ENCODE measurements around the gene TMPRSS11A. TPM values are rescaled to one million over a fixed set of nuclear protein-coding genes. Genes with fewer than 3 reads are reported as not detected.

Gene TMPRSS11A
- total RNA-seq, 4 donors from 2014 or later = not detected

DNA sequence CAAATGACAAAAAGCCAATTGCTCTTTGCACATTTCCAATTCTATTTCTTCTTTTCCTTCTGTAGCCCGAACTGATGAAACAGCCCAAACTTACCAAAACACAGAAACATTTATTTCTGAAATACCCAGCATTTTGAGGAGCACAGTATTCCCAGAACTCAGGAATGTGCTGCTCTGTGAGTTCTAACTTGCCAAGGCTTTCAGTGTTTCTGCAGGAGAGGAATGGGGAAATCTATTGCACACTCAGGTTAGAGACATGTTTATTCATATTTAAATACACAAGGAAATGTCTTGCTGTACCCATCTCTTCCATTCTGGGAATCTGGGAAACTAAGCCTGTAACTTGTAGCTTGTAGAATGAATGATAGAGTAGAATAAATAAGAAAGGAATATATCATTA lies 90.2 kb downstream of the TMPRSS11A start:
- 58 to 83% methylated on average over 1 of the region's 1 CpG for WGBS, 2 donors (ENCODE audit: low coverage in 1 of 2)
- H3K27ac ChIP-seq = no peak overlapping the region
- H3K27me3 ChIP-seq = no peaks in the 10 kb centered on the region
- no peaks in the 10 kb centered on the region for H3K9me3 ChIP-seq
- no peaks in the 10 kb centered on the region for H3K4me1 ChIP-seq
- in situ Hi-C loops (cut with MboI; ENCODE audit: low pct_ligation_motif_present in 1 of 4, low pct_unique_long_range_greater_than_20kb in 1 of 4, low sequenced_read_pairs in 3 of 4) = no loop called here
- no peaks in the 10 kb centered on the region for H3K36me3 ChIP-seq
- H3K4me3 ChIP-seq = no peak overlapping the region
- TF ChIP-seq EP300 (IDR thresholded peaks at IDR 0.05; ENCODE audit: low read depth) (no peak), POLR2A (IDR thresholded peaks at IDR 0.05) (no peak), POLR2AphosphoS5 (IDR thresholded peaks at IDR 0.05) (no peak)
- TF ChIP-seq, protein P1, sequence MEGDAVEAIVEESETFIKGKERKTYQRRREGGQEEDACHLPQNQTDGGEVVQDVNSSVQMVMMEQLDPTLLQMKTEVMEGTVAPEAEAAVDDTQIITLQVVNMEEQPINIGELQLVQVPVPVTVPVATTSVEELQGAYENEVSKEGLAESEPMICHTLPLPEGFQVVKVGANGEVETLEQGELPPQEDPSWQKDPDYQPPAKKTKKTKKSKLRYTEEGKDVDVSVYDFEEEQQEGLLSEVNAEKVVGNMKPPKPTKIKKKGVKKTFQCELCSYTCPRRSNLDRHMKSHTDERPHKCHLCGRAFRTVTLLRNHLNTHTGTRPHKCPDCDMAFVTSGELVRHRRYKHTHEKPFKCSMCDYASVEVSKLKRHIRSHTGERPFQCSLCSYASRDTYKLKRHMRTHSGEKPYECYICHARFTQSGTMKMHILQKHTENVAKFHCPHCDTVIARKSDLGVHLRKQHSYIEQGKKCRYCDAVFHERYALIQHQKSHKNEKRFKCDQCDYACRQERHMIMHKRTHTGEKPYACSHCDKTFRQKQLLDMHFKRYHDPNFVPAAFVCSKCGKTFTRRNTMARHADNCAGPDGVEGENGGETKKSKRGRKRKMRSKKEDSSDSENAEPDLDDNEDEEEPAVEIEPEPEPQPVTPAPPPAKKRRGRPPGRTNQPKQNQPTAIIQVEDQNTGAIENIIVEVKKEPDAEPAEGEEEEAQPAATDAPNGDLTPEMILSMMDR (IDR thresholded peaks at IDR 0.05) = no peak
- intact Hi-C loops (cut with DNase I; ENCODE audit: low total_unique reads) = no loop called here
- no peak for DNase-seq

DNA sequence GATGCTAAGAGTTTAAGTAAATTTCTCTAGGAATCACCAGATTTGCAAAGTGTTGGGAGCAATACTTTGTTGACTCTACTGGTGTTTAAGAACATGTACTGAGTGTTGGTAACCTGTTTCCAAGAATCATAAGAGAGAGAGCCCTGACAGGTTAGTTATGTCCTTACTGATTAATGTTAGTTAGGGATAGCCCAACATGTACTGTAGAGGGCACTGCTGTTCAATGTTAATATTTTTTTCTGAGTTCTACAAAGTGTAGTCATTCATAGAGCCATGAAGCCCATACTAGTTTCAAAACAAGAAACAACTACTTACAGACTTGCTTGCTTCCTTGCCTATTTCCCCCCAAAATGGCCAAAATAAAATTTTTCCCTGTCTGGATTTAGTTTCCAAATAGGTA lies 91.4 kb downstream of the TMPRSS11A start:
- in situ Hi-C loops (cut with MboI; ENCODE audit: low pct_ligation_motif_present in 1 of 4, low pct_unique_long_range_greater_than_20kb in 1 of 4, low sequenced_read_pairs in 3 of 4) (no loop called here), intact Hi-C loops (cut with DNase I; ENCODE audit: low total_unique reads) (no loop called here)
- Histone ChIP-seq H3K4me3 (no peak overlapping the region), H3K4me1 (no peaks in the 10 kb centered on the region), H3K9me3 (no peaks in the 10 kb centered on the region), H3K36me3 (no peaks in the 10 kb centered on the region), H3K27ac (no peak overlapping the region), H3K27me3 (no peaks in the 10 kb centered on the region)
- DNase-seq = no peak
- TF ChIP-seq EP300 (IDR thresholded peaks at IDR 0.05; ENCODE audit: low read depth) (no peak), POLR2AphosphoS5 (IDR thresholded peaks at IDR 0.05) (no peak), POLR2A (IDR thresholded peaks at IDR 0.05) (no peak)
- TF ChIP-seq, protein P1 (IDR thresholded peaks at IDR 0.05) = peak in 1 of 5 experiments; percentile 5

DNA sequence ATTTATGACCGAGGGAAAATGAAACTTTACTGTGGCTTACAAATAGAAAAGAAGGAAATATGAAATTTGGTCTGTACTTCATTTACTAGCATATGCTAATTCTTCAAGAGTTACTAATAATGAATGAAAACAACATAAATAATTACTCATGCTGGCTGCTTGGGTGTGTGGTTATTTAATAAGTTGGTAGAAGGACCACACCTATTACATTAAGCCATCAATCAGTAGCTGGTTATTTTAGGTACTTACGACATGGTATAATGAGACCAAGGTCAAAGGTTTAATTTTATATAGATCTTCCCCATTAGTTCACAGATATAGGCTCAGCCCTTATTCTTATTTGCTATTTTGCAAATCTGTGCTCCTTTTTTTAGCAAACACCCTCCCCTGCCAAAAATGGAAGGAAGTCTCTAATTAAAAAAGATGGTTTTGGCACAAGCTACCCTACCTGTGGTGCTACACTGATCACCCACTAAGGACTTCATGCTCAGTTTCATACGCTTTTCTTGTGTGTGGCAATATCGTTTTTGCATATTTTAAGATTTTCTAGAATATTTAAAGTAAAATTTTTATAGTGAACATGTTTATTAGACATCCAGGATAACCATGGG lies 93.6 kb downstream of the TMPRSS11A start:
- TF ChIP-seq EP300 (IDR thresholded peaks at IDR 0.05; ENCODE audit: low read depth) (no peak), POLR2A (IDR thresholded peaks at IDR 0.05) (no peak), POLR2AphosphoS5 (IDR thresholded peaks at IDR 0.05) (no peak)
- TF ChIP-seq, protein P1 (IDR thresholded peaks at IDR 0.05) = no peak
- intact Hi-C loops (cut with DNase I; ENCODE audit: low total_unique reads) (no loop called here), in situ Hi-C loops (cut with MboI; ENCODE audit: low pct_ligation_motif_present in 1 of 4, low pct_unique_long_range_greater_than_20kb in 1 of 4, low sequenced_read_pairs in 3 of 4) (no loop called here)
- Histone ChIP-seq H3K36me3 (no peaks in the 10 kb centered on the region), H3K27me3 (no peaks in the 10 kb centered on the region), H3K4me3 (no peak overlapping the region), H3K9me3 (no peaks in the 10 kb centered on the region), H3K27ac (no peak overlapping the region), H3K4me1 (no peaks in the 10 kb centered on the region)
- DNase-seq = no peak
- WGBS, 2 donors (ENCODE audit: low coverage in 1 of 2) = 75% methylated on average over 4 of the region's 4 CpGs

DNA sequence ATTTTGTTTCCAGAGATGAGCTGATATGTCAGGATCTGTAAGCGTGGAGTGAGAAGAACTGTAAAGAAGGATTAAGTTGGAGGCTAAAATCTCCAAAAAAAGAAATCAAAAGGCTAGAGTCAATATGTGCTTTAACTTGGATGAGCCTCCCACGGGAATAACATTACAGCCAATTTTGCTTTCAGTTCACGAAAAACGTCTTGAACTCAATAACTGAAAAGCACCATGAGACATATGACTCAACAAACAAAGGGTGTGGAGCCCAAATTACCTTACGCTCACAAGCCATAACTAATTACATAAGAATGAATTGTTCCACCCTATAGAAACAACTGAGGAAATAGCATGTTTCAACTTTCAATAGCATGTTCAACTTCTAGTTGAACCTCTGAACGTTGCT lies 101.8 kb downstream of the TMPRSS11A start:
- Histone ChIP-seq H3K27me3 (no peaks in the 10 kb centered on the region), H3K9me3 (no peaks in the 10 kb centered on the region), H3K4me1 (no peaks in the 10 kb centered on the region), H3K4me3 (no peak overlapping the region), H3K27ac (no peak overlapping the region), H3K36me3 (no peaks in the 10 kb centered on the region)
- DNase-seq = no peak
- intact Hi-C loops (cut with DNase I; ENCODE audit: low total_unique reads) = no loop called here
- TF ChIP-seq EP300 (IDR thresholded peaks at IDR 0.05; ENCODE audit: low read depth) (no peak), POLR2AphosphoS5 (IDR thresholded peaks at IDR 0.05) (no peak), POLR2A (IDR thresholded peaks at IDR 0.05) (no peak)
- TF ChIP-seq, protein P1 (IDR thresholded peaks at IDR 0.05) = no peak
- in situ Hi-C loops (cut with MboI; ENCODE audit: low pct_ligation_motif_present in 1 of 4, low pct_unique_long_range_greater_than_20kb in 1 of 4, low sequenced_read_pairs in 3 of 4) = no loop called here
- 29 to 49% methylated on average over 5 to 6 of the region's 6 CpGs for WGBS, 2 donors (ENCODE audit: low coverage in 1 of 2)

Small RNA genes within 50 kb of the gene (small RNA-seq; reads per million reads assigned to genes)
- 0 reads per million in 4 donors for gene RNU6-95P

Other genes starting within 250 kb of the TMPRSS11A start
- not detected for gene GNRHR, start 209.1 kb downstream of the TMPRSS11A start, total RNA-seq
- 1 to 10 TPM in 1 of 4 donors, not detected in 3; 3.4 TPM for gene TMPRSS11D, start 79.5 kb downstream of the TMPRSS11A start, total RNA-seq
- not detected for gene TMPRSS11F, start 166.4 kb upstream of the TMPRSS11A start, total RNA-seq